Neural progenitor cell (in vitro differentiated cells): Measurements from ENCODE around the gene SUMO3. TPM values are rescaled to one million over a fixed set of nuclear protein-coding genes. Genes with fewer than 3 reads are reported as not detected.
A peak's percentile ranks its signal among the peaks of the same experiment; 100 is the strongest.

Experiments used
- DNase-seq: peaks from one replicate; pipeline ENCODE4 v3.0.0-alpha.2; 2016; ENCODE audit warnings: low spot score
- H2AFZ ChIP-seq: fragments of 200-600 bp; sonication (generic); replicated peaks from 2 replicates; pipeline ENCODE4 v1.6.1; 2016; ENCODE audit warnings: antibody characterized with exemption
- H3F3A ChIP-seq: fragments of 200-600 bp; sonication (generic); 2 replicates; pipeline ENCODE4 v1.6.1; 2016; ENCODE audit warnings: antibody characterized with exemption, low read depth
- H3K27ac ChIP-seq: fragments of 200-600 bp; sonication (generic); 2 replicates; pipeline ENCODE4 v1.5.1; 2016; ENCODE audit warnings: mild to moderate bottlenecking
- H3K27me3 ChIP-seq: fragments of 200-600 bp; sonication (generic); 2 replicates; pipeline ENCODE4 v1.6.1; 2016; ENCODE audit warnings: mild to moderate bottlenecking, moderate library complexity
- H3K36me3 ChIP-seq: fragments of 200-600 bp; sonication (generic); 2 replicates; pipeline ENCODE4 v1.5.1; 2016
- H3K4me1 ChIP-seq: fragments of 200-600 bp; sonication (generic); 2 replicates; pipeline ENCODE4 v1.6.1; 2016; ENCODE audit warnings: mixed run types
- H3K4me2 ChIP-seq: fragments of 200-600 bp; sonication (generic); 2 replicates; pipeline ENCODE4 v1.6.1; 2016
- H3K4me3 ChIP-seq: fragments of 200-600 bp; sonication (generic); 2 replicates; pipeline ENCODE4 v1.5.1; 2016
- H3K79me2 ChIP-seq: fragments of 200-600 bp; sonication (generic); 2 replicates; pipeline ENCODE4 v1.6.1; 2016; ENCODE audit warnings: low read depth
- H3K9ac ChIP-seq: fragments of 200-600 bp; sonication (generic); 2 replicates; pipeline ENCODE4 v1.6.1; 2016
- H3K9me3 ChIP-seq: fragments of 200-600 bp; sonication (generic); 2 replicates; pipeline ENCODE4 v1.5.1; 2016; ENCODE audit warnings: low read depth
- H4K20me1 ChIP-seq: fragments of 200-600 bp; sonication (generic); 2 replicates; pipeline ENCODE4 v1.6.1; 2016; ENCODE audit warnings: low read depth
- H3K27ac Mint-ChIP-seq: 3 replicates; pipeline ENCODE4 v1.8.0; 2021; ENCODE audit warnings: mixed read lengths
- H3K27me3 Mint-ChIP-seq: 2 replicates; pipeline ENCODE4 v1.8.0; 2022; ENCODE audit warnings: low read depth, mild to moderate bottlenecking, inconsistent platforms, moderate library complexity, mixed read lengths; ENCODE audit not compliant: insufficient read depth
- H3K36me3 Mint-ChIP-seq: 3 replicates; pipeline ENCODE4 v1.8.0; 2021; ENCODE audit warnings: mixed read lengths
- H3K4me1 Mint-ChIP-seq: 3 replicates; pipeline ENCODE4 v1.8.0; 2021; ENCODE audit warnings: mixed read lengths
- H3K4me3 Mint-ChIP-seq: 3 replicates; pipeline ENCODE4 v1.8.0; 2021; ENCODE audit warnings: mild to moderate bottlenecking, moderate library complexity, mixed read lengths
- H3K9me3 Mint-ChIP-seq: 3 replicates; pipeline ENCODE4 v1.8.0; 2020; ENCODE audit warnings: mixed read lengths
- CTCF ChIP-seq: fragments of 200-600 bp; sonication (generic); IDR thresholded peaks from 2 replicates; pipeline ENCODE4 v1.5.1; 2017; ENCODE audit warnings: antibody characterized with exemption, mild to moderate bottlenecking
- EZH2 ChIP-seq: fragments of 200-600 bp; sonication (generic); IDR thresholded peaks from 2 replicates; pipeline ENCODE4 v1.6.1; 2017; ENCODE audit warnings: antibody characterized with exemption, mild to moderate bottlenecking, moderate library complexity
- EZH2phosphoT487 ChIP-seq: fragments of 200-600 bp; sonication (generic); IDR thresholded peaks from 2 replicates; pipeline ENCODE4 v1.6.1; 2017; ENCODE audit warnings: antibody characterized with exemption
- total RNA-seq: library from RNA; depleted of rRNA; stranded (reverse); fragments of >200 nt; gene quantifications from 2 replicates; pipeline ENCODE4 v1.2.3, GENCODE V29; 2015; ENCODE audit warnings: low replicate concordance

The SUMO3 gene
- total RNA-seq, 1 donor from 2014 or later = 135 TPM

- Mint-ChIP-seq H3K9me3 (peaks cover 34% of the 10 kb centered on the region), H3K4me3 (no peak overlapping the region), H3K4me1 (peaks cover 5% of the 10 kb centered on the region), H3K27ac (no peak overlapping the region), H3K36me3 (peaks cover 5% of the 10 kb centered on the region), H3K27me3 (peaks cover 5% of the 10 kb centered on the region)
- no peak for DNase-seq
- H2AFZ ChIP-seq = no peak overlapping the region
- H3K9me3 ChIP-seq = peaks cover 10% of the 10 kb centered on the region
- H3K4me3 ChIP-seq = no peak overlapping the region
- H3F3A ChIP-seq = peaks cover 5% of the 10 kb centered on the region
- no peak overlapping the region for H3K27ac ChIP-seq
- no peak overlapping the region for H3K4me2 ChIP-seq
- H3K36me3 ChIP-seq = no peaks in the 10 kb centered on the region
- H4K20me1 ChIP-seq = peaks cover 13% of the 10 kb centered on the region
- peaks cover 16% of the 10 kb centered on the region for H3K79me2 ChIP-seq
- no peak overlapping the region for H3K9ac ChIP-seq
- no peaks in the 10 kb centered on the region for H3K4me1 ChIP-seq
- TF ChIP-seq EZH2phosphoT487 = no peak
- no peak for TF ChIP-seq EZH2
- TF ChIP-seq CTCF = no peak
- no peaks in the 10 kb centered on the region for H3K27me3 ChIP-seq
Observed at GRCh38 chr21:44820851-44821250, 3.0 kb upstream of the SUMO3 start.

GRCh38 chr21:44819283-44820243 lies 1.7 kb upstream of the SUMO3 start:
- H3F3A ChIP-seq = peaks cover 5% of the 10 kb centered on the region
- Mint-ChIP-seq H3K9me3 (peaks cover 34% of the 10 kb centered on the region), H3K4me1 (peaks cover 7% of the 10 kb centered on the region), H3K36me3 (peaks cover 5% of the 10 kb centered on the region), H3K27ac (no peak overlapping the region), H3K4me3 (peak overlapping the region; percentile 82), H3K27me3 (peaks cover 5% of the 10 kb centered on the region)
- H3K79me2 ChIP-seq = peaks cover 29% of the 10 kb centered on the region
- peaks cover 10% of the 10 kb centered on the region for H3K9me3 ChIP-seq
- H3K9ac ChIP-seq = no peak overlapping the region
- peaks cover 26% of the 10 kb centered on the region for H4K20me1 ChIP-seq
- H3K27ac ChIP-seq = no peak overlapping the region
- H3K4me1 ChIP-seq = no peaks in the 10 kb centered on the region
- DNase-seq = no peak
- no peak overlapping the region for H3K4me3 ChIP-seq
- no peaks in the 10 kb centered on the region for H3K27me3 ChIP-seq
- no peak overlapping the region for H3K4me2 ChIP-seq
- no peak overlapping the region for H2AFZ ChIP-seq
- no peaks in the 10 kb centered on the region for H3K36me3 ChIP-seq
- no peak for TF ChIP-seq CTCF

- Mint-ChIP-seq H3K4me3 (peak overlapping the region; percentile 82), H3K4me1 (peaks cover 7% of the 10 kb centered on the region), H3K27me3 (peaks cover 3% of the 10 kb centered on the region), H3K9me3 (peaks cover 31% of the 10 kb centered on the region), H3K36me3 (peaks cover 3% of the 10 kb centered on the region), H3K27ac (no peak overlapping the region)
- Histone ChIP-seq H3K4me3 (peak overlapping the region; percentile 55), H2AFZ (no peak overlapping the region), H3K79me2 (peaks cover 36% of the 10 kb centered on the region), H3K4me1 (no peaks in the 10 kb centered on the region), H3K27me3 (no peaks in the 10 kb centered on the region), H3K27ac (no peak overlapping the region), H3K9me3 (peaks cover 9% of the 10 kb centered on the region), H3K9ac (no peak overlapping the region), H3K36me3 (no peaks in the 10 kb centered on the region), H3F3A (peaks cover 5% of the 10 kb centered on the region), H3K4me2 (peak overlapping the region; percentile 78), H4K20me1 (peaks cover 36% of the 10 kb centered on the region)
- no peak for DNase-seq
- no peak for TF ChIP-seq CTCF
- no peak for TF ChIP-seq EZH2
- TF ChIP-seq EZH2phosphoT487 = no peak
Observed at GRCh38 chr21:44818640-44819011, 764 bp upstream of the SUMO3 start.
